Activated CD8-positive, alpha-beta memory T cell treated with anti-CD3 and anti-CD28 coated beads for 48 hours (primary cell): Measurements from ENCODE around the gene TSGA10IP.

Experiments used
- DNase-seq, 3 experiments: peaks; one replicate each; pipeline ENCODE4 v3.0.0-alpha.2; 2020; ENCODE audit warnings: low read depth in 2 of 3, low spot score in 2 of 3

TSGA10IP gene

DNA sequence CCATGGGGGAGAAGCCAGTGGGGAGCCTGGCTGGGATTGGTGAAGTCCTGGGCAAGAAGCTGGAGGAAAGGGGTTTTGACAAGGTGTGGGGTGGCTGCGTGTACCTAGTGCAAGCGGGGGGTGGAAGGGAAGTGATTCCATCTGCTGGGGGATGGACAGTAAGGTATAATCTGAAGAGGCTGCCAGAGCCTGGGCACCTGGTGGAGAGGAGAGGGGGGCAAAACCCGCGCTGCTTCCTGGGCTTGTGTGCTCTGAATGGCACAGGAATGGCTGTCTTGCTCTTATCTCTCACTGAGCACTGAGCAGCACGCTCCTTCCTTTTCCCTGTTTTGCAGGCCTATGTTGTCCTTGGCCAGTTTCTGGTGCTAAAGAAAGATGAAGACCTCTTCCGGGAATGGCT is 58.0 kb downstream of the TSGA10IP start:
- DNase-seq: no peak

DNA sequence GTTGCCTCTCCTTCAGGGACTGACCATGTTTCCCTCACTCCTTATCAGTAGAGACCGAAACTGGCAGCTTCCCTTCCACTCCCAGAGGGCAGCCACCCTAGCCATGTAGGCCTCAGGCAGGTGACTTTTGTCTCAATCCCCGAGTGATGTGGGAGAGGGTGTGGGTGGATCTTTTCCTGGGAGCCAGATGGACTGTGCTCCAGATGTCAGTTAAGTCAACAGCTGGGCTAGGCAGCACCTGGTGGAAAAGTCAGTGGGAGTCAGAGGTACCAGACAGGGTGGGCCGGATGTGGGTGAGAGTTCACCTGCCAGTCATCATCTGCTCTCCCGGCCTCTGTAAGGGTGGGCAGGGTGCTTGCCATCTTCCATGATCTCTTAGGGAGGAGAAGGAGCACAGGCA is 58.9 kb downstream of the TSGA10IP start:
- DNase-seq: no peak

DNA sequence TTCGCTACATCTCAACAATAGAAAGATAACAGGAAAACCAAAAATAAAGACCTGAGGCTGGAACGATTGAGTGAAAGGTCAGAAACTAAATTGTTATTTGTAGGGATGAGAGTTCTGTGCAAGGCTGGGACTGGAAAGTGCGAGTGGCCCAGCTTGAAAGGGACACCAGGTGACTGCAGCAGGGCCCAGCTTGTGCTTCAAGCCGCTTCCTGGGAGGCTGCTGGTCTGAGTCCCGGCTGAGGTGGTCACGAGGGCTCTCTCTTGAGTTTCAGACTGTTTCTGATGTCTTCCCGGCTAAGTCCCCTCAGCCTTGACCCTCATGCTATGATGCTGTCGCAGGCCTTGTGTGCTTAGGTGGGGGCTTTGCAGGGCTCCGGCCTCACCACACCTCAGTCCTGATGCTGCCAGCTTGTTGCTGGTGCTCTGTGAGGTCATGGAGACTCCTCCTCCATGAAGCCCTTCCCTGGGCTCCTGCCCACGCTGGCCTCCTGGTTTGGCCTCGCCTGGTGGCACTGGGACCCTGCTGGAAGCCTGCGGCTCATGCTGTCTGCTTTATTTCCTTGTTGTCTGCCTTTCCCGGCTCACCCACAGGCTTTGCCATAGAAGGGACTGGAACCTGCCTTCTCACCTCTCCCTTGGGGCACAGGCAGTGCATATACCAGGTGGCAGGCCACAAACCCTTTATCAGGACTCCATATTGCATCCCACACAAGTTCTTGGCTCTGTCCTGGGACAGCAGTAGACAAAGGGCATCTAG is 61.0 kb downstream of the TSGA10IP start:
- no peak for DNase-seq

DNA sequence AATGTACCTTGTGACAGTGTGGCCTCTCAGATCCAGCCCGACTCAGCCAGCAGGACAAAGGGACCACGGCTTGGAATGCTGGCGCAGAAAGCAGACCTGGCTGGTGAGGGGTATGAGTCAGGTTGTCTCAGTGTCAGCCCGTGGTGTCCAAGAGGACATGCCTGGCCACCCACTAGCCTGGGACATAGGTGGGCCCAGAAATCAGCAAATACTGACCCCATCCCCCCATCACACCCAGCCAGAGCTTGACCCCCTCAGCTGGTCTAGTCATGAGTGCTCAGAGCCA is 61.6 kb downstream of the TSGA10IP start:
- no peak for DNase-seq

DNA sequence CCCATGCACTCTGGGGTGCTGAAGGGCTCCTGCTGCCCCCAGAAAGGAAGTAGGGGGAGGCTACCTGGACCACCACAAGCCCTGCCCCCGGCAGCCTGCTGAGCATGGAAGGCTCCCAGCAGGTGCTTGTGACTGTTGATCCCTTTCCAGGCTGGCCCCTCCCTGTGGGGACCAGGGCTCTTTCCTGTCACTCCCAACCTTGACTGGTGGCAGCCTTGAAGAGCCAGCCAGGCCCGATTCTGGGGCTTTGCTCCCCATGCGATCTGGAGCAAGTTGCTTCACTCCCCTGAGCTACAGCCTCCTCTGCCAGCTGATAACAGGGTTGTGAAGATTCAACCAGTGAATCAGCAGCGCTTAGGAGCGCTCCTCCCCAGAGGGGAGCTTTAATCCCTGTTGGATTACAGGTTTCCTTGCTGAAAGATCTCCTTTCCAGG is 61.9 kb downstream of the TSGA10IP start:
- DNase-seq: no peak

DNA sequence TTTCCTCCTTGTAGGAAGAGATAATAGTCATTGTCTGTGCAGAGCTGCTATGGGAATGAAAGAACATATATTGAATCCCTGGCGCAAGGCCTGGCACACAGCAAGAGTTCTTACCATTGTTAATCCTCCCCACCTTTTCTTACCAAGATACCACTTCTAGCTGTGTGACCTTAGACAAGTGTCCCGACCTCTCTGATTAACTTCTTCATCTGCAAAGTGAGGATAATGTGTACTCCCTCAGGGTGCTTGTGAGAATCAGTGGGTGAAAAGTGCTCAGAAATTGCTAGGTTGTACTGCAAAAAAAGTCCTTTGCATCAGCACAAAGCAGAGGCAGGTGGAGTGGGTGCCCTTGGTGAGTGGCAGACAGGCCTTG is 62.8 kb downstream of the TSGA10IP start:
- no peak for DNase-seq

DNA sequence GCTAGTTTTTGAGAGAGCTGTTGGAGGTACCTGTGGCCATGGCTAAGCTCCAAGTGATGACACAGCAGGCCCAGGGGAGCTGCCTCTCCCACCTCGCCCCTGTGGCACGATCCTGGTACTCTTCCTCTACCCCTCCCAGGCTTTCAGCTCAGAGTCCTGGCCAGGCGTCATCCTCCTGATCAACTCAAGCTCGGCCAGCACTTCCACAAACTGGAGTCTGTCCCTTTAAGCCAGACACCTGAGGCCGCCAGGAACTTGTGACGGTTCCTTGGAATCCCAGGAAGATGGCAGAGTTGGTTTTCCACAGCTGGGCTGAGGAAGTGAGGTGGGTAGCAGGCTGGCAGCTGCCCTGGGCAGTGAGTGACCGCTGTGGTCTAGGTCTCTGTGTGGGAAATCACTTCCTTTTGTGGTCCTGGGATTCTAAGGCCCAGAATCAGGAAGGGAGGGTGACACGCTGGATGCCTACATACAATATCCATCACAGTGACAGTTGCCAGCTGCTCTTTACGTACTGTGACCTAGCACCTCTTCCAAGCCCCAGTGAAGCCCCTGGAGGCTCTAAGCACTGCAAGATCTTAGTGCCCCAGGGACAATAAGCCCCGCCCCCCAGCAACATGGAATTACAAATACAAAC is 63.3 kb downstream of the TSGA10IP start:
- DNase-seq: no peak
